Endothelial cell of umbilical vein (primary cell): ENCODE results near the gene TDRD9. TPM values are rescaled to one million over a fixed set of nuclear protein-coding genes. Genes with fewer than 3 reads are reported as not detected.

Source experiments
- BruUV-seq: library from RNA; stranded (reverse); fragments of 400-500 nt; replicated peaks from 2 replicates; lab custom pipeline; 2021; lab: Mats Ljungman, UMichigan
- CTCF ChIA-PET: fragments of 300-600, 350-600 bp; sonication (Branson Sonifier 250); formaldehyde crosslinking; loops from one replicate; lab custom pipeline; 2021; ENCODE audit warnings: antibody characterized with exemption, inconsistent platforms; lab: Charles Lee
- POLR2A ChIA-PET: fragments of 300-600, 350-600 bp; sonication (Branson Sonifier 250); formaldehyde crosslinking; loops from one replicate; lab custom pipeline; 2021; ENCODE audit warnings: antibody characterized with exemption, inconsistent platforms; lab: Charles Lee
- DNase-seq: peaks from one replicate; pipeline ENCODE4 v3.0.0-alpha.2; 2011; ENCODE audit warnings: low read depth, low spot score
- FAIRE-seq: peaks from 2 replicates; lab custom pipeline; 2011; peaks lifted over from hg19 to GRCh38; lab: Jason Lieb, UNC
- H2AFZ ChIP-seq: 2 replicates; pipeline ENCODE4 v1.6.0; 2012; ENCODE audit warnings: low read depth, low read length, control low read depth, inconsistent platforms
- H3K27ac ChIP-seq: 2 replicates; pipeline ENCODE4 v1.5.1; 2011; ENCODE audit warnings: low read depth, mild to moderate bottlenecking, control low read depth, low read length, moderate library complexity; ENCODE audit not compliant: insufficient read depth
- H3K27me3 ChIP-seq, 2 experiments: 2 replicates each; pipeline versions ENCODE4 v1.6.0 to v1.6.1; 2011; ENCODE audit warnings: low read length in 2 of 2, mixed read lengths in 1 of 2; ENCODE audit not compliant: control insufficient read depth in 2 of 2, insufficient read depth in 2 of 2
- H3K36me3 ChIP-seq, 2 experiments: 2 replicates in 1 of 2; 3 replicates in 1 of 2; pipeline ENCODE4 v1.5.1; 2011; ENCODE audit warnings: low read length in 2 of 2, mild to moderate bottlenecking in 1 of 2, moderate library complexity in 1 of 2; ENCODE audit not compliant: control insufficient read depth in 2 of 2, insufficient read depth in 2 of 2; ENCODE audit errors: extremely low read depth in 1 of 2
- H3K4me1 ChIP-seq: 3 replicates; pipeline ENCODE4 v1.5.1; 2011; ENCODE audit warnings: mild to moderate bottlenecking, low read length; ENCODE audit not compliant: control insufficient read depth, insufficient read depth; ENCODE audit errors: extremely low read depth
- H3K4me2 ChIP-seq: 2 replicates; pipeline ENCODE4 v1.6.1; 2011; ENCODE audit warnings: low read length, control low read depth, mixed read lengths; ENCODE audit not compliant: insufficient read depth
- H3K4me3 ChIP-seq, 3 experiments: fragments of 200-600 bp in 1 of 3; sonication (generic), shearing (Covaris generic) in 1 of 3; replicated peaks in 1 of 3; 2 replicates each; pipeline ENCODE4 v1.5.1; 2011 to 2016; ENCODE audit warnings: control low read depth in 3 of 3, low read length in 3 of 3, mild to moderate bottlenecking in 2 of 3, inconsistent platforms in 1 of 3, low read depth in 1 of 3, moderate library complexity in 1 of 3; ENCODE audit not compliant: insufficient read depth in 1 of 3
- H3K79me2 ChIP-seq: 2 replicates; pipeline ENCODE4 v1.6.0; 2012; ENCODE audit warnings: low read length, inconsistent platforms; ENCODE audit not compliant: control insufficient read depth, insufficient read depth
- H3K9ac ChIP-seq: replicated peaks from 2 replicates; pipeline ENCODE3; 2011; ENCODE audit warnings: low read length, control low read depth; ENCODE audit not compliant: insufficient read depth; ENCODE audit errors: extremely low read depth
- H3K9me1 ChIP-seq: replicated peaks from 3 replicates; pipeline ENCODE4 v1.6.0; 2011; ENCODE audit warnings: mild to moderate bottlenecking, low read length; ENCODE audit not compliant: control insufficient read depth, insufficient read depth; ENCODE audit errors: extremely low read depth
- H3K9me3 ChIP-seq: replicated peaks from 2 replicates; pipeline ENCODE4 v1.5.1; 2012; ENCODE audit warnings: low read length, inconsistent platforms; ENCODE audit not compliant: control insufficient read depth, insufficient read depth
- H4K20me1 ChIP-seq: replicated peaks from 2 replicates; pipeline ENCODE3; 2011; ENCODE audit warnings: mild to moderate bottlenecking, low read length; ENCODE audit not compliant: control insufficient read depth, insufficient read depth; ENCODE audit errors: extremely low read depth
- CTCF ChIP-seq, 2 donors: IDR thresholded peaks; 1 replicate in 1 of 2; 2 replicates in 1 of 2; pipeline ENCODE4 v1.5.1; 2011; ENCODE audit warnings: low read length in 2 of 2, mild to moderate bottlenecking in 2 of 2, moderate library complexity in 2 of 2, control low read depth in 1 of 2, inconsistent platforms in 1 of 2, low read depth in 1 of 2; ENCODE audit not compliant: insufficient read depth in 1 of 2; ENCODE audit errors: extremely low read depth in 1 of 2
- EZH2 ChIP-seq: IDR thresholded peaks from 2 replicates; pipeline ENCODE4 v1.6.1; 2012; ENCODE audit warnings: borderline replicate concordance, low read depth, mild to moderate bottlenecking, moderate library complexity, low read length, inconsistent platforms; ENCODE audit not compliant: severe bottlenecking
- FOS ChIP-seq: IDR thresholded peaks from 2 replicates; pipeline ENCODE4 v1.6.1; 2011; ENCODE audit warnings: mild to moderate bottlenecking, low read length, moderate library complexity, borderline replicate concordance; ENCODE audit not compliant: insufficient read depth
- GATA2 ChIP-seq: IDR thresholded peaks from 2 replicates; pipeline ENCODE4 v1.7.0; 2011; ENCODE audit warnings: low read depth, mild to moderate bottlenecking, moderate library complexity, mixed read lengths, low read length; ENCODE audit not compliant: insufficient read length, insufficient read depth
- JUN ChIP-seq: IDR thresholded peaks from 2 replicates; pipeline ENCODE4 v1.6.1; 2011; ENCODE audit warnings: borderline replicate concordance, low read depth; ENCODE audit not compliant: insufficient read length, insufficient read depth
- MAX ChIP-seq: IDR thresholded peaks from 2 replicates; pipeline ENCODE4 v1.6.1; 2011; ENCODE audit not compliant: insufficient read depth, insufficient read length
- MYC ChIP-seq: IDR thresholded peaks from one replicate; pipeline ENCODE4 v1.6.1; 2011; ENCODE audit warnings: mild to moderate bottlenecking, low read depth, low read length
- POLR2A ChIP-seq: IDR thresholded peaks from 2 replicates; pipeline ENCODE4 v1.6.1; 2012; ENCODE audit warnings: low read depth, mild to moderate bottlenecking, control low read depth, low read length
- POLR2AphosphoS5 ChIP-seq: IDR thresholded peaks from 2 replicates; pipeline ENCODE4 v1.6.1; 2012; ENCODE audit warnings: low read depth, mild to moderate bottlenecking, control low read depth, low read length, moderate library complexity; ENCODE audit not compliant: insufficient read depth
- dilution Hi-C: fragments of 300-500 bp; cut with MboI; formaldehyde crosslinking; loops from one replicate; pipeline ENCODE4 v1.15.0; 2019; ENCODE audit warnings: low sequenced_read_pairs; ENCODE audit not compliant: extremely low pct_ligation_motif_present
- intact Hi-C: fragments of 100-400 bp; cut with micrococcal nuclease; formaldehyde crosslinking; loops from one replicate; pipeline ENCODE4 v1.10.0; 2022
- polyA plus RNA-seq, 4 experiments: library from polyadenylated mRNA; depleted of rRNA in 3 of 4; stranded (reverse) in 3 of 4; unstranded in 1 of 4; fragments of >200 nt; gene quantifications; 2 replicates each; pipeline versions ENCODE4 v1.2.1 to v1.2.3, GENCODE V29; 2011 to 2012; ENCODE audit warnings: missing spikeins in 1 of 4
- total RNA-seq: library from RNA; stranded (reverse); gene quantifications from 2 replicates; pipeline ENCODE4 v1.2.3, GENCODE V29; 2021

The TDRD9 gene
- total and polyA plus RNA-seq, 2 donors (not counting 3 experiments of a cell fraction or from before 2014, with no cell fraction given): 0.52 to 1.4 TPM

DNA sequence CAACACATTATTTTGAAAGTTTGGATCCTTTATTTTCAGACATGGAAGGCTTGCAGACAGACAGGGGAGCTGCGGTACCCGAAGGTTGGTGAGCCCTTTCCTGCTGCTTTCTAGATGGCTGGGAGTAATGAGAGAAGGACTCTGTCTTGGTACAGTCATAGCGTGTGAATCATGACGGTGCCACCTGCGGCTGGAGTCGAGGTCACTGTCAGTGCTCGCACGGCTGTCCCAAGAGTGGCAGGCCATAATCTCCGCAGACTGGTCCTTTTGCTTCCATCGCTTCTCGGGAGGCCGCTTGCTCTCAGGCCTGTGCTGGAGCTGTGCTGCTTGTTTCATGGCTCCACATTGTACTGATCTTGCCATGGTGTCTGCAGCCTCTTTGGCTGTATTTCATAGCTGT lies 78.9 kb downstream of the TDRD9 start:
- Histone ChIP-seq H3K9me1 (no peaks in the 10 kb centered on the region), H3K79me2 (no peaks in the 10 kb centered on the region), H3K9ac (no peak overlapping the region), H3K4me1 (no peaks in the 10 kb centered on the region), H3K27me3 (peaks cover 0 to 2% of the 10 kb centered on the region in 2 experiments), H3K36me3 (no peaks in the 10 kb centered on the region), H3K4me3 (no peak overlapping the region), H2AFZ (no peak overlapping the region), H3K9me3 (no peaks in the 10 kb centered on the region), H4K20me1 (no peaks in the 10 kb centered on the region), H3K27ac (no peak overlapping the region), H3K4me2 (no peak overlapping the region)
- dilution Hi-C loops: no loop called here
- FAIRE-seq (no peak), DNase-seq (no peak)
- intact Hi-C loops: no loop called here
- no TSS peak for BruUV-seq
- CTCF ChIA-PET: interaction anchor here (1.2 to 2.7 kb wide), 2 partner anchors 10 to 15 kb away, joined by 4 to 7 read pairs; no protein-coding TSS in a partner anchor
- TF ChIP-seq CTCF (IDR thresholded peaks at IDR 0.05; ENCODE audit: extremely low read depth in 1 of 2, insufficient read depth in 1 of 2, low read depth in 1 of 2, low read length in 2 of 2): no peak
- TF ChIP-seq POLR2A: no peak
- no peak for TF ChIP-seq GATA2
- no peak for TF ChIP-seq EZH2
- TF ChIP-seq JUN: no peak
- TF ChIP-seq FOS: no peak
- no peak for TF ChIP-seq MYC
- no peak for TF ChIP-seq MAX
- TF ChIP-seq POLR2AphosphoS5: no peak
- POLR2A ChIA-PET: no interaction called here
